ENCODE data around the gene COPG1. TPM values are rescaled to one million over a fixed set of nuclear protein-coding genes. Genes with fewer than 3 reads are reported as not detected.
"Not testable (repeated sequence)": the region's sequence is repeated elsewhere in the genome, so short reads cannot be mapped to it uniquely, and the experiment has no call there.

Gene COPG1
- total RNA-seq, 6 donors from 2014 or later: 108 to 191 (median 171) TPM

GRCh38 chr3:129211772-129212171, 37.6 kb upstream of the COPG1 start:
- Histone ChIP-seq H3K27ac (peak overlapping the region; percentile 12 to 75 (median 51)), H3K4me3 (no peak overlapping the region), H3K9me3 (no peaks in the 10 kb centered on the region), H3K27me3 (no peaks in the 10 kb centered on the region), H3K4me1 (peaks cover 8 to 14% (median 13%) of the 10 kb centered on the region in 4 donors), H3K36me3 (no peaks in the 10 kb centered on the region)
- 16 to 18% methylated on average over 6 of the region's 6 CpGs for WGBS, 2 donors
- TF ChIP-seq POLR2AphosphoS5 (IDR thresholded peaks at IDR 0.05) (peak; percentile 51 to 56), EP300 (IDR thresholded peaks at IDR 0.05) (no peak)
- peak; percentile 84 to 95 for ATAC-seq (ENCODE audit: low FRiP score in 2 of 2)
- peak in 1 of 2 donors; percentile 94 for DNase-seq

GRCh38 chr3:129213238-129213637, 36.2 kb upstream of the COPG1 start:
- H3K4me1 ChIP-seq: peaks cover 8 to 14% (median 13%) of the 10 kb centered on the region in 4 donors
- no peak overlapping the region for H3K27ac ChIP-seq
- H3K36me3 ChIP-seq: no peaks in the 10 kb centered on the region
- ATAC-seq (ENCODE audit: low FRiP score in 2 of 2) (no peak), DNase-seq (no peak)
- H3K9me3 ChIP-seq: no peaks in the 10 kb centered on the region
- 97 to 98% methylated on average over 5 of the region's 5 CpGs for WGBS, 2 donors
- TF ChIP-seq POLR2A (IDR thresholded peaks at IDR 0.05): no peak
- no peak for TF ChIP-seq CTCF (IDR thresholded peaks at IDR 0.05)
- no peak for TF ChIP-seq EP300 (IDR thresholded peaks at IDR 0.05)
- TF ChIP-seq POLR2AphosphoS5 (IDR thresholded peaks at IDR 0.05): no peak
- H3K4me3 ChIP-seq: no peak overlapping the region
- no peaks in the 10 kb centered on the region for H3K27me3 ChIP-seq

- TF ChIP-seq POLR2AphosphoS5 (IDR thresholded peaks at IDR 0.05) (no peak), EP300 (IDR thresholded peaks at IDR 0.05) (no peak), POLR2A (IDR thresholded peaks at IDR 0.05) (no peak), CTCF (IDR thresholded peaks at IDR 0.05) (no peak)
- Histone ChIP-seq H3K27ac (no peak overlapping the region), H3K36me3 (no peaks in the 10 kb centered on the region), H3K4me3 (no peak overlapping the region), H3K27me3 (no peaks in the 10 kb centered on the region), H3K9me3 (no peaks in the 10 kb centered on the region), H3K4me1 (peaks cover 0 to under 1% (median 0%) of the 10 kb centered on the region in 4 donors)
- DNase-seq: no peak
- ATAC-seq (ENCODE audit: low FRiP score in 2 of 2): no peak
- 90% methylated on average over 2 of the region's 2 CpGs for WGBS, 2 donors
Measured at GRCh38 chr3:129218742-129219141, 30.7 kb upstream of the COPG1 start.

GRCh38 chr3:129224387-129224786, 25.0 kb upstream of the COPG1 start:
- not testable (repeated sequence) for H3K27me3 ChIP-seq; H3K9me3 ChIP-seq; H3K4me3 ChIP-seq; H3K36me3 ChIP-seq; ATAC-seq (ENCODE audit: low FRiP score in 2 of 2); DNase-seq
- Histone ChIP-seq H3K27ac (peak overlapping the region; percentile 73 to 89 (median 86)), H3K4me1 (peaks cover 43 to 53% (median 50%) of the 10 kb centered on the region in 4 donors)
- 31 to 53% methylated on average over 1 of the region's 1 CpG for WGBS, 2 donors

GRCh38 chr3:129224984-129225393, 24.4 kb upstream of the COPG1 start:
- H3K4me1 ChIP-seq: peaks cover 47 to 59% (median 55%) of the 10 kb centered on the region in 4 donors
- H3K9me3 ChIP-seq: no peaks in the 10 kb centered on the region
- WGBS, 2 donors: 1 to 2% methylated on average over 8 to 9 of the region's 9 CpGs
- H3K36me3 ChIP-seq: no peaks in the 10 kb centered on the region
- TF ChIP-seq EP300 (IDR thresholded peaks at IDR 0.05) (peak in 1 of 4 donors; percentile 53), POLR2AphosphoS5 (IDR thresholded peaks at IDR 0.05) (peak; percentile 88 to 89), POLR2A (IDR thresholded peaks at IDR 0.05) (peak in 1 of 4 donors; percentile 65), CTCF (IDR thresholded peaks at IDR 0.05) (peak in 3 of 6 experiments; percentile 14 to 46 (median 35))
- H3K27me3 ChIP-seq: no peaks in the 10 kb centered on the region
- peak in 1 of 2 donors; percentile 94 for DNase-seq
- ATAC-seq (ENCODE audit: low FRiP score in 2 of 2): peak; percentile 91 to 93
- H3K27ac ChIP-seq: peak overlapping the region; percentile 73 to 89 (median 86)
- H3K4me3 ChIP-seq: peak overlapping the region in 2 of 4 donors; percentile 1 to 12

GRCh38 chr3:129226374-129226773, 23.0 kb upstream of the COPG1 start:
- H3K4me1 ChIP-seq: peaks cover 47 to 66% (median 55%) of the 10 kb centered on the region in 4 donors
- no peak overlapping the region for H3K4me3 ChIP-seq
- H3K36me3 ChIP-seq: no peaks in the 10 kb centered on the region
- H3K27me3 ChIP-seq: no peaks in the 10 kb centered on the region
- WGBS, 2 donors: 39 to 54% methylated on average over 6 of the region's 6 CpGs
- TF ChIP-seq POLR2AphosphoS5 (IDR thresholded peaks at IDR 0.05) (peak; percentile 43 to 60), POLR2A (IDR thresholded peaks at IDR 0.05) (peak in 1 of 4 donors; percentile 34), CTCF (IDR thresholded peaks at IDR 0.05) (no peak), EP300 (IDR thresholded peaks at IDR 0.05) (no peak)
- no peaks in the 10 kb centered on the region for H3K9me3 ChIP-seq
- peak; percentile 81 to 86 for DNase-seq
- H3K27ac ChIP-seq: peak overlapping the region; percentile 84 to 89 (median 87)
- ATAC-seq (ENCODE audit: low FRiP score in 2 of 2): peak; percentile 70 to 76

Measured in upper lobe of left lung (tissue), 6 donors.